Measurements from ENCODE around the gene ALKBH1.

The ALKBH1 gene

DNA sequence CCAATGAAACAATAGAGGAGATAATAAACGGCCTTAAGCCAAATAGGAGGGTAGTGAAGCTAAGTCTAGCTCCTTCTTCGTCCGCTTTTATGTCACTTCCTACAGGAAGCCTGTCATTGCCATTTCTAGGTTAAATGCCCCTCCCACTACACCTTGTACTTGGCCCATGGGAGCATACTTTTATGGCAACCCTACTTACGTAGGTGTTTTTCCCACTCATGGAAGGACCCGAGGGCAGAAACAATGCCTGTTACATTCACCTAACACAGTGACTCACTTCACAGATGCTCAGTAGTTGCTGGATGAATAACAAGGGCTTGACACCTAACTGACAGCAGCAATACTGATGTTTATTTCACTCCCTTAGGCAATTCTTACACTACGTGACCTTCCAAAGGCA is 44.5 kb downstream of the ALKBH1 start:
- TF ChIP-seq, protein P1, sequence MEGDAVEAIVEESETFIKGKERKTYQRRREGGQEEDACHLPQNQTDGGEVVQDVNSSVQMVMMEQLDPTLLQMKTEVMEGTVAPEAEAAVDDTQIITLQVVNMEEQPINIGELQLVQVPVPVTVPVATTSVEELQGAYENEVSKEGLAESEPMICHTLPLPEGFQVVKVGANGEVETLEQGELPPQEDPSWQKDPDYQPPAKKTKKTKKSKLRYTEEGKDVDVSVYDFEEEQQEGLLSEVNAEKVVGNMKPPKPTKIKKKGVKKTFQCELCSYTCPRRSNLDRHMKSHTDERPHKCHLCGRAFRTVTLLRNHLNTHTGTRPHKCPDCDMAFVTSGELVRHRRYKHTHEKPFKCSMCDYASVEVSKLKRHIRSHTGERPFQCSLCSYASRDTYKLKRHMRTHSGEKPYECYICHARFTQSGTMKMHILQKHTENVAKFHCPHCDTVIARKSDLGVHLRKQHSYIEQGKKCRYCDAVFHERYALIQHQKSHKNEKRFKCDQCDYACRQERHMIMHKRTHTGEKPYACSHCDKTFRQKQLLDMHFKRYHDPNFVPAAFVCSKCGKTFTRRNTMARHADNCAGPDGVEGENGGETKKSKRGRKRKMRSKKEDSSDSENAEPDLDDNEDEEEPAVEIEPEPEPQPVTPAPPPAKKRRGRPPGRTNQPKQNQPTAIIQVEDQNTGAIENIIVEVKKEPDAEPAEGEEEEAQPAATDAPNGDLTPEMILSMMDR (IDR thresholded peaks at IDR 0.05), result no peak

DNA sequence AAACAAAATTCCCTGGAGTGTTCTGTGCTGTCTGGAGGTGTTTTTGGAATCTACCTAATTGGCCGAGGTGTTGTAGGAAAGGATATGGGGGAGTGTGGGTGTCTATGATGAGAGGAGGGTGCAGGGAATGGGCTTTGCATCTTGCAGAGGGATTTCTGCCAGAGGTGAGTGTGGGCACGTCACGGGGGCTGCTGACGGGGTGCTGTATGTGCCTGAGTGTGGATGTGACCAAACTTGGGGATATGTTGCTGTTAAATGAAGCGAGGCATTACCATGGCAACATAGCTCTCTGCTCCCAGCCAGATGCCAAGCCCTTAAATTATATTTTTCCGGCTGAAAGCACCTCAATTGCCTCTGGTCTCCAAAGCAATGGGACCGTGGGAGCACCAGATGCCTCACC is 47.1 kb downstream of the ALKBH1 start:
- TF ChIP-seq, protein P1 (IDR thresholded peaks at IDR 0.05), result no peak

DNA sequence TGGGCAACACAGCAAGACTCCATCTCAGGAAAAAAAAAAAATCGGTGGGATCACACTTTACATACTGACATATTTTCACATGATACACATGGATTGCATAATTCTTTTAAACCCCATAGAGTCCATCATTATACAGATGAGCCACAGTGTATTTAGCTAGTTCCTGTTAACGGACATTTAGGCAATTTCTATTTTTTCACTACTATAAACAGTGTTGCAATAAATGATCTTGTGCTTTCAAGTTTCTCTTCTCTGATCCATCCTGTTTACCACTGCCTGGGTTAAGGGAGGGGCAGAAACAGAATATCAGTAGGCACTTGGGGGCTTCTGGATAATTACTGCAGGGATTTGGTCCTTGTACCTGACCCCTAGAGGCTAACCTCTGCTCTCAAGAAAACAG is 48.0 kb downstream of the ALKBH1 start:
- TF ChIP-seq, protein P1 (IDR thresholded peaks at IDR 0.05), result no peak

DNA sequence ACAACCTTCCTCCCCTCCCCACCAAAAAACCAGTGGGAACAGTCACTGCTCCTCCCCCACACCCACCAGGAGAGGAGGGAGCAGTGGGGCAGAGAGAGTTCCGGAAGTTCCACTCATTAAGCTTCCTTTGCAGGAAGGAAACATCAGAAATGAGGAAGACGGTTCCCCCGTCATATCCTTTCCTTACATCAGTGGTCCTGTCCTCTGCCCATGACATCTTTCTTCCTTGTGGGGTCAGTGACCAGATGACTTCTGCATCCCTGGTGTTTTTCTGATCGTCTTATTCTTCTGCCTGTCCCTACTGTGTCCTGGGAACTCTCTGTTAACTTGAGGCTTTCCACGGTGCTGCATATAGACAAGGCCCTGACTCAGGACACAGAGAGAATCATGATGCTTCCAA is 50.5 kb downstream of the ALKBH1 start:
- TF ChIP-seq, protein P1 (IDR thresholded peaks at IDR 0.05), result no peak

DNA sequence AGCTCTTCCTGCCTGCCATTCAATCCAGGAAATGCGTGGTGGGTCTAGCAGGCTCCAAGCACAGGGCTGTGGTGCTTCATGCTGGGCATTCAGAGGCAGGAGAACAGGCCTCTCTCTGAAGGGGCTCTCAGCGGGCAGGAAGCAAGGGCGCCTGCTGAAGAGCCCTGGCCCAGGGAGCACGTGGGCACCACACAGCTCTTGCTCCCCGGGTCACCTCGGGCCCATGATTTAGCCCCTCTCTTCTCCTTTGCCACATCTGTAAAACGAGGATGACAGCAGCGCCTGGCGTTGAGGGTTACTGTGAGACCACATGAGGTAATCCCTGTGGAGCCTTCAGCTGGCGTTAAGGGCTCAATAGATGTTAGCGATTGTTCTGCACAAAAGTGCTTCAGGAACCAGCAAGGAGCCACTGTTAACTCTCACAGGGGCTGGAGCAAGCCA is 53.8 kb downstream of the ALKBH1 start:
- TF ChIP-seq, protein P1 (IDR thresholded peaks at IDR 0.05), result no peak

DNA sequence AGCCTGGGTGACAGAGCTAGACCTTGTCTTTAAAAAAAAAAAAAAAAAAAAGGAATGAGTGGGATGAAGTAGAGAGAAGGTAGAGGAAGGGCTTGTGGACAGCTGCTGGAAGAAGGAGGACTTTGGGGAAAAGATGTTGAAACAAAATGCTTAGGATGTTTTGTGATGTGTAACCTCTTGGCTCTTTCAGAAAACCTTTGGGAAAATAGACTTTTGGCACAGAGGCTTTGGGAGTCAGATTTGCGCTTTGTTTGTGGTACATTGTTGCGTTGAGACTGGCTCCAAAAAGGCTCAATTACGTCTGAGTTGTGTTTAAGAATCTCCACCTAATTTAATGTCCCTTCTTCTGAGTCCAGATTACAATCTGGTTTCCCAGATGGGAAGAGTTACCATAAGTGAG is 58.5 kb downstream of the ALKBH1 start:
- TF ChIP-seq, protein P1 (IDR thresholded peaks at IDR 0.05), result no peak

DNA sequence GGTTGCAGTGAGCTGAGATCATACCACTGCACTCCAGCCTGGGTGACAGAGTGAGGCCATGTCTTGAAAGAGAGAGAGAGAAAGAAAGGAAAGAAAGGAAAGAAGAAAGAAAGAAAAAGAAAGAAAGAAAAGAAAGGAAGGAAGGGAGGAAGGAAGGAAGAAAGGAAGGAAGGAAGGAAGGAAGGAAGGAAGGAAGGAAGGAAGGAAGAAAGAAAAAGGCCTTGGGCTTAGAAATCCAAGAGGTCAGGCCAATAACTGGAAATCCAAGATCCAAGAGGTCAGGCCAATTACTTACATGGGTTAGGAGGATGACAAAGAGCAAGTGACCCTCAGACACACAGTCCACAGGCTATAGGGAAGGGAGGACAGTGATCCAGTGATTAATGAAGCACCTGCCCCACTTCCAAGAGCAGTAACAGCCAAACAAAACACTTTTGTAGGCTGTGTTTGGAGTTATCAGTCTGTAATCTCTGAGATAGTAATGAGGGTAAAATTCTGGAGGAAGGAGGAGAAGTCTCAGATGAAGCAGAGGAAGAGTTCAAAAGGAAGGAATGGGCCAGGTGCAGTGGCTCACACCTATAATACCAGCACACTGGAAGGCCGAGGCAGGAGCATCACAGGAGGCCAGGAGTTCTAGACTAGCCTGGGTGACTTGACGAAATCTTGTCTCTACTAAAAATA is 59.2 kb downstream of the ALKBH1 start:
- TF ChIP-seq, protein P1 (IDR thresholded peaks at IDR 0.05), result no peak

DNA sequence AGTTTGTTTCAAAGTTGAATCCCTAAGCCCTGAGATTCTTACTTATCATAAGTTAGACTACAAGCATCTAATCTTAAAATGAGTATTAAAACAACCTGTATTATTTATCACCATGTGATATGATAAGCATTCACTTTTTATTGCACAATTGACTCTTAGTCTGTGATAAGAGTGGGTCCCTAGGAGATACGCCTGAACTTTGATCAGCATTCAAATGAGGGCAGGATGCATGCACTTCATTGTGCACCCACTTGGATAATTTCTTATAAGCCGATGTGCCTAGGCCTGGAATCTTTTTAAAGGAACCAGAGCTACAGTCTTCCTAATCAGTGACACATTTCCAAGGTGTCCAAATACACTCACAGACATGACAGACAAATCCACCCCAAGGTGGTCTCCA is 60.0 kb downstream of the ALKBH1 start:
- TF ChIP-seq, protein P1 (IDR thresholded peaks at IDR 0.05), result no peak
